ENCODE measurements around the gene RASA1.
"Not testable (repeated sequence)": the region's sequence is repeated elsewhere in the genome, so short reads cannot be mapped to it uniquely, and the experiment has no call there.

RASA1 gene

DNA sequence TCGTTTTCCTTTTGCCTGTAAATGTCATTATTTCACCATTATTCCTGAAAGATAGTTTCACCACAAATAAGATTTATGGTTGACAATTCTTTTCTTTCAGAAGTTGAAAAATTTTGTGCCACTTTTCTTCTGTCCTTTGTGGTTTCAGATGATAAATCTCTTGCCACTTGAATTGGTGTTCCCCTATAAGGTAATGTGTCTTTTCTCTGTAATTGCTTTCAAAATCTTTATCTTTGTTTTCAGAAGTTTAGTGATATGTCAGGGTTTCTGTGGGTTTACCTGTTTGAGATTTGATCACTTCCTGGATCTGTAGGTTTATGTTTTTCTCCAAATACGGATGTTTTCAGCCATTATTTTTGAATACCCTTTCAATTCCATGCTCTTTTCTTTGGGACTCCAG, 14.6 kb downstream of the RASA1 start:
- peak; percentile 38 for DNase-seq (ENCODE audit: low spot score)

DNA sequence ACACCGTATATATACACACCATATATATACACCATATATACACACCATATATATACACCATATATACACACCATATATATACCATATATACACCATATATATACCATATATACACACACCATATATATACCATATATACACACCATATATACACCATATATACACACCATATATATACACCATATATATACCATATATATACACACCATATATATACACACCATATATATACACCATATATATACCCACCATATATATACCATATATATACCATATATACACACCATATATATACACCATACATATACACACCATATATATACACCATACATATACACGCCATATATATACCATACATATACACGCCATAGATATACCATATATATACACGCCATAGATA, 19.6 kb downstream of the RASA1 start:
- not testable (repeated sequence) for DNase-seq (ENCODE audit: low spot score)

DNA sequence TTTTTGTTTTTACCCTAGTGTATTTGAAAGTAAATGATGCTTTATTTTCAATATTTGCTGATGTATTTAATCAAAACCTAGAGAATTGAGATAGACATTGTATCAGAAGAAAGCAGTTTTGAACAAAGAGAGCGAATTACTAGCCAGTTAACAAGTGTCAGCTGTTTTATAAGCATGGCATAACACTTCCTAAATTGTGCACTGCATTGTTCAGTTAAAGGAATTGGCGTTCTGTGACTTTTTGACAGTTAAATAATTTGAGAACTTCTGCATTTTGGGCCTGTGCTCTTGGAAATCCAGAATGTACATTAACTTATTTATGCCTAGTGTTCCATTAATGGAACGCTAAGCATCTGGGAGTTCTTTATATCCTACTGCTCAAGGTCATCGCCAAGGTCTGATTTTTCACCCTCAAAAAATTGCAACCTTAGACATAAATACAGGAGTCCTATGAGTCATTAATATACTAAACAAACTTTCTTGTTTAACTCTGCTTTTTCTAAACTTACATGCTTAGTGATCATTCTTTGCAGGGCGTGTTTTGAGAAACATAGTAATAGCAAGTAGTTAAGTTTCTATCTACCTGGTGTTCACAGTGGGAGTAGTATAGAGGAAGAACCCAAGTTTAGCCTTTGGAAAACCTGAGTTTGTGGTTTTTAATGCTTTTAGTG, 31.1 kb downstream of the RASA1 start:
- DNase-seq (ENCODE audit: low spot score), result no peak

DNA sequence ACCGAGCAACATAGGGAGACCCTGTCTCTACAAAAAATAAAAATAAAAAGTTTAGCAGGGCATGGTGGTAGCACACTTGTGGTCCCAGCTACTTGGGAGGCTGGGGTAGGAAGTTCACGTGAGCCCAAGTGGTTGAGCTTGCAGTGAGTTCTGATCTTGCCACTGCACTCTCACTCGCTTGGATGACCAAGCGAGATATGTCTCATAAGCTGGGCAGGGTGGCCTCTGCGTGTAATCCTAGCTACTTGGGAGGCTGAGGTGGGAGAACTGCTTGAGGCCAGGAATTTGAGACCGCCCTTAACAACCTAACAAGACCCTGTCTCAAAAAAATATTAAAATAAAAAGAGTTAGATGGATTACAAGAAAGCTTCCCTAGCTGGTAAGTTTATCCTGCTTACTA, 32.5 kb downstream of the RASA1 start:
- no peak for DNase-seq (ENCODE audit: low spot score)

DNA sequence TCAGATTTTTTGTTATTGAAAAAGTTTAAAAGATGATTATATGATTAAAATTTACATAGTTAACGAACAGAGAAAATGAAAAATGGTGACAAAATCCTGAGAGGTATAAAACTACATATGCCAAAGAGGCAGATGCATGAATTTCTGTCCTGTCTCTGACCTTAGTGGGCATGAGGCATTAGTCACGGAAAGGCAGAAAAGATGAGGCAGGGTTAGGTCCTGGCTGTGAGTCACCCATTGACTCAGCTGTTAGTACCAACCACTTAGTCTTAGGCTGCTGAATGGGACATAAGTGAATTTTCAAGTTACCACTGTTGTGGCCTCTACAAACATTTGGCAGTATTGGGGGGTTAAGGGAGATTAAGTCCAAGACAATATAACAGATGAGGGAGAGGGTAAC, 33.1 kb downstream of the RASA1 start:
- DNase-seq (ENCODE audit: low spot score), result peak; percentile 60

DNA sequence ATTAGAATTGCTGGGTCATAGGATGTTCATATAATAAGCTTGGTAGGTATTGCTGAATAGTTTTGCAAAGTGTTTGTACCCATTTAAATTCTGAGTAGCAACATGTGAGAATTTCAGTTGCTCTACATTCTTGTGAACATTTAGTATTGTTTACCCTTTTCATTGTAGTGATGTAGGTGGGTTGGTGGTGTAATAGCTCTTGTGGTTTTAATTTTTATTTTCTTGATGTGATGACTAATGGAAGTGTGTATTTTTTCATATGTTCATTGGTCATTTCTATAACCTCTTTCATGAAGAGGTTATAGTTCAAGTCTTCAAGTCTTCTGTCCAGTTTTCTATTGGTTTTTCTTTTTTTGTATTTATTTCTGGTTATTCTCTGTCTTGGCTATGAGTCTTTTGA, 34.4 kb downstream of the RASA1 start:
- no peak for DNase-seq (ENCODE audit: low spot score)

DNA sequence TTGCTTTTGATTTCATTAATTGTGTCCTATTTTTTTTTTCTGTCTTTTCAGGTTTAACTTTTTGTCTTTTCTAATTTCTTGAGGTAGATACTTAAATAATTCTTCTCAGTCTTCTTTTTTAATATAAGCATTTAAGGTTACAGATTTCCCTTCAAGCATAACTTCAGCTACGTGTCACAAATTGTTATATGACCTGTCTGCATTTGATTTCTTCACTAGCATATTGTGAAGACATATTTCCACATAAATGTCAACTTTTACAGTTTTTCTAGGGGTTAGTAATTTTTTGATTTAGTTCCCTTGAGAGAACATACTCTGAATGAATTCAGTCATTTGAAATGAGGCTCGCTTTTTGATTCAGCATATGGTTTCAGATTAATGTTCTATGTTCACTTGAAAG, 35.6 kb downstream of the RASA1 start:
- DNase-seq (ENCODE audit: low spot score), result no peak

DNA sequence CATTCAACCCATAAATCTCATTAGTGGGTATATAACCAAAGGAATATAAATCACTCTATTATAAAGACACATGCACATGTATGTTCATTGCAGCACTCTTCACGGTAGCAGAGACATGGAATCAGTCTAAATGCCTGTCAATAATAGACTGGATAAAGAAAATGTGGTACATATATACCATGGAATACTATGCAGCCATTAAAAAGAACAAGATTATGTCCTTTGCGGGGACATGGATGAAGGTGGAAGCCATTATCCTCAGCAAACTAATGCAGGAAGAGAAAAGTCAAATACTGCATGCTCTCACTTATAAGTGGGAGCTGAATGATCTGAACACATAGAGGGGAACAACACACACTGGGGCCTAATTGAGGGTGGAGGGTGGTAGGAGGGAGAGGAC, 38.4 kb downstream of the RASA1 start:
- not testable (repeated sequence) for DNase-seq (ENCODE audit: low spot score)

DNA sequence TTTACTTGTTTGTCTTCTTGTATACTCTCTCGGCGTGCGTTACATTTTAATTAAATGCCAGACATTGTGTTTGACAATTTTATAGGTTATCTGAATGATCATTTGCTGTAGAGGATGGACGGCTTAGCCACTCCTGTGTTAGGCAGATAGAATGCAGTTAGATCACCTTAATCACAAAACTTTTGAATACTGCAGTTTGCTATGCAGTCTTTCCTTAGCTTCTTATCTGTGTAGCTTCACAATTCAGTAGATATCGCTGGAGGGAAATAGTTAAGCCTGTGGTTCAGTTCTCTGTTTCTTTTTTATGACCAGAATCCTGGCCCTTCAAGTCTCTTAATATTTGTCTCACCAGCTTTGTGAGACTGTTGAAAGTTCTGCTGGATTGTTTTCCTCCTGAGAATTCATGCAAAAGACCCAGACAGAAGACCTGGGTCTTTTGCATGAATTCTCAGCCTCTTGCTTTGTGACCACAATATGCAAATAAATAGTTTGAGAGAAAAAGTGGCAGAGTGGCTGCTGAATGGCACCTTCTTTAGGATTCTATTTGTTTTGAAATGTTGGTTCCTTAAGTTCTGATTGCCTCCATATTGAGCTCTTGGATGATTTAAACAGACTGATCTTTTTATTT, 40.2 kb downstream of the RASA1 start:
- no peak for DNase-seq (ENCODE audit: low spot score)

DNA sequence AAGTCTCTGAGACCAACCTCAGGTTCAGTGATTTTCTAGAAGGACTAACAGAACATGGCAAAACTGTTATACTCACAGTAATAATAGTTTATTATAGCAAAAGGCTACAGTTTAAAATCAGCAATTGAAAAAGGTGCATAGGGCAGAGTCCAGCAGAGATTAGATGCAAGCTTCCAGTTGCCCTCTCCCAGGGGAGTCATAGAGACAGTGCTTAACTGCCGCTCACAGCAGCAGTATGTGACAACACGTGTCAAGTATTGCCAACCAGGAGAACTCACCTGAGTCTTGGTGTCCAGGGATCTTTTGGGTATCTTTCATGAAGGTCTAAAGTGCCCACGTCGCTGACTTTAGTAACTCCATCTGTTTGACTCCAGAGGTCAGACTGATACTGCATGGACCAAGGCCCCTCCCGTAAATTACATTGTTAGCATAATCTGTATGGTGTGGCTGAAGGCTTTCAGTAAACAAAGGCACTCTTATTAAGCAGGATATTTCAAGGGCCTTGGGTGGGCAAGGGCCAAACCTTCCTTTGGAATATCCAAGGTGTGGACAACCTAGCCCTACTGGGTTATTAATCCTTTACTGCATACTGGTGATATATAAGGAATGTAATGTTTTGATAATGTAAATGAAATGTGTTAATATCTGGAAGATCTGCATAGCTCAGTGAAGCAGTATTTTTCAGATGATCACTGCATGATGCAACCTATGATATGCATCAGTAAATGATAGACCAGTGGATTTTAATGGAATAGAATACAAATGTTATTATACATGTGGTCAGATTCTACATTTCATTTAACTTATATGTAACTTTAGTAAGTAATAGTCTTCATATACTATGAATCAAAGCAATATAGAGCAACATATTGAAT, 44.0 kb downstream of the RASA1 start:
- no peak for DNase-seq (ENCODE audit: low spot score)

DNA sequence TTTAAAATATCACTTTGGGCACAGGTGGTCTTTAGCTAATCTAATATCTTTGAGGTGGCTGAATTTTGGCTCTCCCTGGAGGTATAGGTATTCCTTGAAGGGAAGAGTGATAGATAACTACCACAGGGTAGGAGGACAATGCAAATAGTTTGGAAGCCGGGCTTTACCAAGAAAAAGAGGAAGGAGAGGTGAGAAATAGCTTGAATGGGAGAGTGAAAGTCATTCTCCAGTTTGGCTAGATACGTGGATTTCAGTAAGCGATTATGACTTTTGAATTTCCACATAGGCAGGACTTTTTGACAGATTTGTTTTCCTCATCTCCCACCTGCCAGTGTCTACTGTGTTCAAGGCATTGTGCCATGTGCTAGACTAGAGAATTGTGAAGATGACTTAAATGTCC, 45.5 kb downstream of the RASA1 start:
- DNase-seq (ENCODE audit: low spot score), result no peak

DNA sequence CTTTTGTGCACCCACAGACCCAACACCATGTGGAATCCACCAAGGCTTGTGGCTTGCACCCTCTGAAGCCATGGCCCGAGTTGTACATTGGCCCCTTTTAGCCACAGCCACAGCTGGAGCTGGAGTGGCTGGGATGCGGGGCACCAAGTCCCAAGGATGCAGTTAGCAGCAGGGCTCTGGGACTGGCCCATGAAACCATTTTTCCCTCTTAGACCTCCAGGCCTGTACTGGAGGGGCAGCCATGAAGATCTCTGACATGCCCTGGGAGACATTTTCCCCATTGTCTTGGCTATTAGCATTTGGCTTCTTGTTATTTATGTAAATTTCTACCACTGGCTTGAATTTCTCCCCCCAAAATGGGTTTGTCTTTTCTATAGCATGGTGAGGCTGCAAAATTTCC, 51.8 kb downstream of the RASA1 start:
- DNase-seq (ENCODE audit: low spot score), result no peak

DNA sequence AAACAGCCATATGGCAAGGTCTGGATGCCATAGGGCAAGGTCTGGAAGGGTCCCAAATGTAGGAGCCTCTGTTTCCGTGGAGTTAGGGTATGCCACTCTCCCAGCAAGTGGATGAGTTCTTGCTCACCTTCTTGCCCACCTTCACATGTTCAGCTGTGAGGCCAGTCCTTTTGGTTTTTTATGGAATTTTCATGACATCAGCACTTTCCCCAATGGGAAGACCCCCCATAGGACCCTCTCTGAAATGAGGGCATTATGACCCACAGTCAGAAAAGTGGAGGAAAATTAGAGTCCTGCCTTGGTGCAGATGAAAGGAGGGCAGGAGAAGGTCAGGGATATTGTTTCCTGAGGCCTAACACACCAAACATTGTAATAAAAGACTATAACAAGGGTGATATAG, 53.9 kb downstream of the RASA1 start:
- DNase-seq (ENCODE audit: low spot score), result no peak

DNA sequence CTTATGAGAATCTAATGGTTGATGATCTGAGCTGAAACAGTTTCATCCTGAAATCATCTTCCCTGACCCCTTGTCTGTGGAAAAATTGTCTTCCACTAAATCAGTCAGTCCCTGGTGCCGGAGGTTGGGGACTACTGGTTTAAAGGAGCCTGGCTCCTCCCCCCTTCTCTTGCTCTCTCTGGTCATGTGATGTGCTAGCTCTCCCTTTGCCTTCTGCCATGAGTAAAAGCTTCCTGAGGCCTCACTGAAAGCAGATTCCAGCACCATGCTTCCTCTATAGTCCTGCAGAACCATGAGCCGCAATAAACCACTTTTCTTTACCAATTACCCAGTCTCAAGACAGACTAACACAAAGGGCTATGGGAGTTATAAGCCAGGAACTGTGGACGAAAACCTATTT, 54.7 kb downstream of the RASA1 start:
- no peak for DNase-seq (ENCODE audit: low spot score)

DNA sequence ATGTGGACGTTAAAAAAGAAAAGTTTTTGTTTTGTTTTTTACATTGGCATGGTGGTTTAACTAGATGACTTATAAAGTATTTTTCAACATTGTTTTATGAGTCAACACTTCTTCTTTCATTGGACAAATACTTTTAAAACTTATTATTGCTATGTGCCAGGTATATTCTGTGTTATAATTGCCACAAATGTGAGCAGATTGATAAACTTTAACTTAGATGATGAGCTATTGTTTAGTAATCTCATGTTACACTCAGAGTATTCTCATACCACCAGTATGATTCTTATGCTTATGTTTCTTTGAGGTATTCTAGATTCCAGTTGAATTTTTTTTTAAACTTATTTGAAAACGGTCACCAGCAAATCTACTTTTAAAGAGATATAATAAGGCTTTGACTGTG, 60.3 kb downstream of the RASA1 start:
- DNase-seq (ENCODE audit: low spot score), result no peak

DNA sequence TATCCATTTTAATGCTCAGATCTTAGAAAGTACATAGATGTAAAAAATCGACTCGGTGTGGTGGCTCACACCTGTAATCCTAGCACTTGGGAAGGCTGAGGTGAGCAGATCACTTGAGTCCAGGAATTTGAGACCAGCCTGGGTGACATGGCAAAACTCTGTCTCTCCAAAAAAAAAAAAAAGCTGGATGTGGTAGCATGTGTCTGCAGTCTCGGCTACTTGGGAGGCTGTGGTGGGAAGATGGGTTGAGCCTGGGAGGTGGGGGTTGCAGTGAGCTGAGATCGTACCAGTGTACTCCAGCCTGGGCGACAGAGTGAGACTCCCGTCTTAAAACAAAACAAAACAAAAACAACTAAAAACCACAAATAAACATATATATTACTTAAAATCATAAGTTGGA, 61.4 kb downstream of the RASA1 start:
- DNase-seq (ENCODE audit: low spot score), result no peak

DNA sequence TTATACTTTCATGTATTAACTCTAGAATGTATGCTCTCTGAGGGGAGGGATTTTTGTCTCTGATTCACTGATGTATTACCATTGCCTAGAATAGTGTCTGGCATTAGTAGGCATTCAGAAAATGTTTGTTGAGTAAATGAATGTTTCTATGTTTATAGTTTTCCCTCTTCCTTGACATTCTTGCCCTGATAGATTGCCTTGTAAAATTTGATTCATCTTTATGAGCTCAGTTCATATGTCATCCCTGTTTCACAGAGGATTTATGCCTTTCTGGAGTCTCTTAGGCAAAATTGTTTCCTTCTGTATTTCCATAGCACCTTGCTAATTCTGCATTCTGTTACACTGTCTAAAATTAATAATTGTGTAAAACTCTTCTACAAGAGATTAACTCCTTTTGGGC, 72.3 kb downstream of the RASA1 start:
- DNase-seq (ENCODE audit: low spot score), result no peak

DNA sequence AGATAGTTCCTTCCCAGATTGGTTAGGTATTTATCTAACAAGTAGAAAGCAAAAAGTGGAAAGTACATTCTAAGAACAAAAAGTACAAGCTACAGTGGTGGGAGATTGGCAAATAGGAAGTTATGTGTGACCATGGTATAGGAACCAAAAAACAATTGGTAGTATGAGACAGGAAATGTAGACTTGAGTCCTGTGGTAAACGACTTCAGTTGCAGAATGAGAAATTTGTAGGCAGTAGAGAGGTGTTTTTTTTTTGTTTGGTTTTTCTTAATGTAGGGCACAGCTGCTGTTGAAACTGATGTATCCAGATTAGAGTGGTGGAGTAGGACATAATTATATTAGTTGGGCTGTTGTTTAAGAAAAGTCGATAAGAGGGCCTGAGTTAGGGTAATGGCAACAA, 73.0 kb downstream of the RASA1 start:
- peak; percentile 78 for DNase-seq (ENCODE audit: low spot score)

DNA sequence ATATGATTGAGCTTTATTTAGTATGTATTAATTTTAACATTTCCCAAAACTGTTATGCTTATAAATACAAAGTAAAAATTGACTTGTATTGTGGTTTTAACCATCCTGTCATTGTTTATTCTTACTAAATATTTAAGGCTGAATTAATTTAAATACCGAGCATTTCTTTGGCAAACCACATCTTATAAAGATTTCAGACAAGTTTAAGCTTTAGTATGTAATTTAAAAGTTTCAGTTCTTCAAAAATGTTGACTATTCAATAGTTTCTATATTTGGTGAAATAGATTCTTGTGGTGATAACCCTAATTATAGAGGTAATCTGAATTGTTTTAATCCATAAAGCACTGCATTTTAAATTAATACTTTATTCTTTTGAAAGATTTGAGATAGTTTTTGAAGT, 79.6 kb downstream of the RASA1 start:
- DNase-seq (ENCODE audit: low spot score), result no peak

DNA sequence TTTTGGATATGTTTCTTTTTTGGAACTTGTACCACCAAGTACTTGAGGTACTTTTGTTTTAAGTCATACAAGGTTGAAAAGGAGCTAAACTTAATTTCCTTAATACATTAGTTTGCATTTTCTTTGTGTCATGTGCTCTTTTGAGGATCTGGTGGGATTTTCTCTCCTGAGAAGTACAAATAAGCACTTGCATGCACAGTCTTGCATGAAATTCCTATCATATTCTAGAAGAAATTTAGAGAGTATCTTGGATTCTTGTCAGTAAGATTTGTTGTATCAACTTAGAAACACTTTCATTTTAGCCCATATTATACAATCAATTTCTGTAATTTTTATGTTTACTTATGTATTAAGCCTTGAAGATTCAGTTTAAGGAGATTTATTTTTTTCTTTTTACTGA, 80.2 kb downstream of the RASA1 start:
- DNase-seq (ENCODE audit: low spot score), result no peak

DNA sequence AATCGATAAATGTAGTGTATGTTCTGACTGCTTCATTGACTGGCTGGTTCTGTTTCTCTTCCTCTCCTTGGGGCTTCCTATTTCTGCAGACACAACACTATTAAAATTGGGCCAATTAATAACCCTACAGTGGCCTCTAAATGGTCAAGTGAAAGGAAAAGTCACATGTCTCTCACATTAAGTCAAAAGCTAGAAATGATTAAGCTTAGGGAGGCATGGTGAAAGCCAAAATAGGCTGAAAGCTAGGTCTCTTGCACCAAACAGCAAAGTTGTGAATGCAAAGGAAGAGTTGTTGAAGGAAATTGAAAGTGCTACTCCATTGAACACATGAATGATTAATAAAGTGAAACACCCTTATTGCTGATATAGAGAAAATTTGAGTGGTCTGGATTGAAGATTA, 86.8 kb downstream of the RASA1 start:
- peak; percentile 24 for DNase-seq (ENCODE audit: low spot score)

DNA sequence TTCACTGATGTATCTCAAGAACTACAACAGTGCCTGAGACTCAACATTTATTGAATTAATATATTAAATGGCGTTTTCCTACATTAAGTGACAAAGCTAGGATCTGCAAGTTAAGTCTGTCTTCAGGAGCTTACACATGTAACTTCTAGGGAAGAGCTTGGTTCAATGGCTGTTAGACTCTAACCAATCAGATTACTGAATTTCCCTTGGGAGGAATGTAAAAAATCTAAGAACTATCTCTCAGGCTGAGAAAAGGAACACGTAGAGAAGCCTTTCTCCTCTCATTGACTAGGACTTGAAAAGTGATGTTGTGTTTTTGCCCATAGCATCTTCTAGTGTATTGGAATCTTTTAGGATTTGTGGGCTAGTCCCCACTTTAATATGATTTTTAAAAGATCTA, 91.4 kb downstream of the RASA1 start:
- no peak for DNase-seq (ENCODE audit: low spot score)

DNA sequence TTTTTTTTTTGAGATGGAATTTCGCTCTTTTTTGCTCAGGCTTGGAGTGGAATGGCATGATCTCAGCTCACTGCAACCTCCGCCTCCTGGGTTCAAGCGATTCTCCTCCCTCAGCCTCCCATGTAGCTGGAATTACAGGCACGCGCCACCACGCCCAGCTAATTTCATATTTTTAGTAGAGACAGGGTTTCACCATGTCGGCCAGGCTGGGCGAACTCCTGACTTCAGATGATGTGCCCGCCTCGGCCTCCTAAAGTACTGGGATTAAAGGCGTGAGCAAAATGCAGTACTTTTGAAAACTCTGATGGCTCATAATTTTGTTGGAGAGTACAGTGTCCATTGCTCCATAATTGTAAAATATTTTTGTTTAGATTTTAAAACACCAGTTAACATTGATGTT, 92.4 kb downstream of the RASA1 start:
- DNase-seq (ENCODE audit: low spot score), result no peak

Measured in activated CD4-positive, alpha-beta T cell treated with anti-CD3 and anti-CD28 coated beads, Interleukin-2, Interleukin-4, amounts not matched to agents 100 ng/mL and 50 ng/mL, durations not matched to agents 16 hours and 8 hours (primary cell).